Measurements from ENCODE around the gene NDUFS2. TPM values are rescaled to one million over a fixed set of nuclear protein-coding genes. Genes with fewer than 3 reads are reported as not detected.

NDUFS2 gene
- total and polyA plus RNA-seq, 10 of the 15 experiments (the other 5 are each of a cell fraction or from before 2014, with no cell fraction given): 66.5 to 215 (median 148) TPM

DNA sequence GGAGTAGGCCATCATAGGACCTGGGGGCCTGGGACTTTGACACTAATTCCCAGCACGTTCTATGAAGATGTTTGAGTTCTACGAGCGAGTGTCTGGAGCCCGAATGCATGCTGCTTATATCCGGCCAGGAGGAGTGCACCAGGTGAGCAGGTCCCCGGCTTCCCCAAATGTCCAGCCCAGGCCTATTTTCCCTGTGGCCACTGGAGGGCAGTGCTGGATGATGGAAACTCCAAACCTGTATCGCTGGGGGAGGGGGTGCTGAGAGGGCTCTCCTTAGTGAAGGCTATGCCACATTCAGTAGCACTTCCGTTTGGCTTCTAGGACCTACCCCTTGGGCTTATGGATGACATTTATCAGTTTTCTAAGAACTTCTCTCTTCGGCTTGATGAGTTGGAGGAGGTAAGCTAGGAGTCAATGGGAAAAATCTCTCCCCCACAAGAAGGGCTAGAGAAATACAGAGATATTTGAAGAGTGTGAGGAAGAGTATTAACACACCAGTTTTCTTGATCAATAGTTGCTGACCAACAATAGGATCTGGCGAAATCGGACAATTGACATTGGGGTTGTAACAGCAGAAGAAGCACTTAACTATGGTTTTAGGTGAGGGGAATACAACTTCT is 7.7 kb downstream of the NDUFS2 start (continued):
- TF ChIP-seq RB1 (IDR thresholded peaks at IDR 0.05; ENCODE audit: borderline replicate concordance) (no peak), MYB (IDR thresholded peaks at IDR 0.05; ENCODE audit: borderline replicate concordance, low read depth, low read length) (no peak), SUZ12 (IDR thresholded peaks at IDR 0.05; ENCODE audit: unreplicated experiment) (no peak), KLF5 (IDR thresholded peaks at IDR 0.05; ENCODE audit: partially characterized antibody) (no peak), YY1 (IDR thresholded peaks at IDR 0.05; ENCODE audit: low read depth, low read length) (peak; percentile 78), BRCA1 (IDR thresholded peaks at IDR 0.05; ENCODE audit: low read depth, low read length) (no peak), NFIC (IDR thresholded peaks at IDR 0.05; ENCODE audit: low read depth, low read length) (no peak), MTA3 (IDR thresholded peaks at IDR 0.05; ENCODE audit: borderline replicate concordance, low read length) (no peak), SMAD1 (IDR thresholded peaks at IDR 0.05; ENCODE audit: low read depth, partially characterized antibody) (no peak), ZNF622 (IDR thresholded peaks at IDR 0.05) (no peak), EED (IDR thresholded peaks at IDR 0.05; ENCODE audit: low read depth) (no peak), TCF7 (IDR thresholded peaks at IDR 0.05; ENCODE audit: borderline replicate concordance) (no peak), ZNF24 (IDR thresholded peaks at IDR 0.05) (0 out of 2 replicates have a peak, but pooled peaks have one; percentile 19), HDAC2 (IDR thresholded peaks at IDR 0.05) (no peak)
- TF ChIP-seq, protein P1, sequence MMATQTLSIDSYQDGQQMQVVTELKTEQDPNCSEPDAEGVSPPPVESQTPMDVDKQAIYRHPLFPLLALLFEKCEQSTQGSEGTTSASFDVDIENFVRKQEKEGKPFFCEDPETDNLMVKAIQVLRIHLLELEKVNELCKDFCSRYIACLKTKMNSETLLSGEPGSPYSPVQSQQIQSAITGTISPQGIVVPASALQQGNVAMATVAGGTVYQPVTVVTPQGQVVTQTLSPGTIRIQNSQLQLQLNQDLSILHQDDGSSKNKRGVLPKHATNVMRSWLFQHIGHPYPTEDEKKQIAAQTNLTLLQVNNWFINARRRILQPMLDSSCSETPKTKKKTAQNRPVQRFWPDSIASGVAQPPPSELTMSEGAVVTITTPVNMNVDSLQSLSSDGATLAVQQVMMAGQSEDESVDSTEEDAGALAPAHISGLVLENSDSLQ (IDR thresholded peaks at IDR 0.05): no peak
- TF ChIP-seq, protein P2, sequence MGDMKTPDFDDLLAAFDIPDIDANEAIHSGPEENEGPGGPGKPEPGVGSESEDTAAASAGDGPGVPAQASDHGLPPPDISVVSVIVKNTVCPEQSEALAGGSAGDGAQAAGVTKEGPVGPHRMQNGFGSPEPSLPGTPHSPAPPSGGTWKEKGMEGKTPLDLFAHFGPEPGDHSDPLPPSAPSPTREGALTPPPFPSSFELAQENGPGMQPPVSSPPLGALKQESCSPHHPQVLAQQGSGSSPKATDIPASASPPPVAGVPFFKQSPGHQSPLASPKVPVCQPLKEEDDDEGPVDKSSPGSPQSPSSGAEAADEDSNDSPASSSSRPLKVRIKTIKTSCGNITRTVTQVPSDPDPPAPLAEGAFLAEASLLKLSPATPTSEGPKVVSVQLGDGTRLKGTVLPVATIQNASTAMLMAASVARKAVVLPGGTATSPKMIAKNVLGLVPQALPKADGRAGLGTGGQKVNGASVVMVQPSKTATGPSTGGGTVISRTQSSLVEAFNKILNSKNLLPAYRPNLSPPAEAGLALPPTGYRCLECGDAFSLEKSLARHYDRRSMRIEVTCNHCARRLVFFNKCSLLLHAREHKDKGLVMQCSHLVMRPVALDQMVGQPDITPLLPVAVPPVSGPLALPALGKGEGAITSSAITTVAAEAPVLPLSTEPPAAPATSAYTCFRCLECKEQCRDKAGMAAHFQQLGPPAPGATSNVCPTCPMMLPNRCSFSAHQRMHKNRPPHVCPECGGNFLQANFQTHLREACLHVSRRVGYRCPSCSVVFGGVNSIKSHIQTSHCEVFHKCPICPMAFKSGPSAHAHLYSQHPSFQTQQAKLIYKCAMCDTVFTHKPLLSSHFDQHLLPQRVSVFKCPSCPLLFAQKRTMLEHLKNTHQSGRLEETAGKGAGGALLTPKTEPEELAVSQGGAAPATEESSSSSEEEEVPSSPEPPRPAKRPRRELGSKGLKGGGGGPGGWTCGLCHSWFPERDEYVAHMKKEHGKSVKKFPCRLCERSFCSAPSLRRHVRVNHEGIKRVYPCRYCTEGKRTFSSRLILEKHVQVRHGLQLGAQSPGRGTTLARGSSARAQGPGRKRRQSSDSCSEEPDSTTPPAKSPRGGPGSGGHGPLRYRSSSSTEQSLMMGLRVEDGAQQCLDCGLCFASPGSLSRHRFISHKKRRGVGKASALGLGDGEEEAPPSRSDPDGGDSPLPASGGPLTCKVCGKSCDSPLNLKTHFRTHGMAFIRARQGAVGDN (IDR thresholded peaks at IDR 0.05): no peak
- TF ChIP-seq, protein P3, sequence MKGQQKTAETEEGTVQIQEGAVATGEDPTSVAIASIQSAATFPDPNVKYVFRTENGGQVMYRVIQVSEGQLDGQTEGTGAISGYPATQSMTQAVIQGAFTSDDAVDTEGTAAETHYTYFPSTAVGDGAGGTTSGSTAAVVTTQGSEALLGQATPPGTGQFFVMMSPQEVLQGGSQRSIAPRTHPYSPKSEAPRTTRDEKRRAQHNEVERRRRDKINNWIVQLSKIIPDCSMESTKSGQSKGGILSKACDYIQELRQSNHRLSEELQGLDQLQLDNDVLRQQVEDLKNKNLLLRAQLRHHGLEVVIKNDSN (IDR thresholded peaks at IDR 0.05; ENCODE audit: borderline replicate concordance, extremely low read length, insufficient read depth, low read depth, low read length): no peak
- TF ChIP-seq, protein P4, sequence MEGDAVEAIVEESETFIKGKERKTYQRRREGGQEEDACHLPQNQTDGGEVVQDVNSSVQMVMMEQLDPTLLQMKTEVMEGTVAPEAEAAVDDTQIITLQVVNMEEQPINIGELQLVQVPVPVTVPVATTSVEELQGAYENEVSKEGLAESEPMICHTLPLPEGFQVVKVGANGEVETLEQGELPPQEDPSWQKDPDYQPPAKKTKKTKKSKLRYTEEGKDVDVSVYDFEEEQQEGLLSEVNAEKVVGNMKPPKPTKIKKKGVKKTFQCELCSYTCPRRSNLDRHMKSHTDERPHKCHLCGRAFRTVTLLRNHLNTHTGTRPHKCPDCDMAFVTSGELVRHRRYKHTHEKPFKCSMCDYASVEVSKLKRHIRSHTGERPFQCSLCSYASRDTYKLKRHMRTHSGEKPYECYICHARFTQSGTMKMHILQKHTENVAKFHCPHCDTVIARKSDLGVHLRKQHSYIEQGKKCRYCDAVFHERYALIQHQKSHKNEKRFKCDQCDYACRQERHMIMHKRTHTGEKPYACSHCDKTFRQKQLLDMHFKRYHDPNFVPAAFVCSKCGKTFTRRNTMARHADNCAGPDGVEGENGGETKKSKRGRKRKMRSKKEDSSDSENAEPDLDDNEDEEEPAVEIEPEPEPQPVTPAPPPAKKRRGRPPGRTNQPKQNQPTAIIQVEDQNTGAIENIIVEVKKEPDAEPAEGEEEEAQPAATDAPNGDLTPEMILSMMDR (IDR thresholded peaks at IDR 0.05 in 2 of 3, conservative IDR thresholded peaks at IDR 0.05 in 1 of 3; ENCODE audit: control insufficient read depth in 2 of 3, extremely low read depth in 1 of 3, insufficient read depth in 1 of 3, low read depth in 3 of 3, low read length in 3 of 3): peak; percentile 88 to 94 (median 89)
- TF ChIP-seq, protein P5, sequence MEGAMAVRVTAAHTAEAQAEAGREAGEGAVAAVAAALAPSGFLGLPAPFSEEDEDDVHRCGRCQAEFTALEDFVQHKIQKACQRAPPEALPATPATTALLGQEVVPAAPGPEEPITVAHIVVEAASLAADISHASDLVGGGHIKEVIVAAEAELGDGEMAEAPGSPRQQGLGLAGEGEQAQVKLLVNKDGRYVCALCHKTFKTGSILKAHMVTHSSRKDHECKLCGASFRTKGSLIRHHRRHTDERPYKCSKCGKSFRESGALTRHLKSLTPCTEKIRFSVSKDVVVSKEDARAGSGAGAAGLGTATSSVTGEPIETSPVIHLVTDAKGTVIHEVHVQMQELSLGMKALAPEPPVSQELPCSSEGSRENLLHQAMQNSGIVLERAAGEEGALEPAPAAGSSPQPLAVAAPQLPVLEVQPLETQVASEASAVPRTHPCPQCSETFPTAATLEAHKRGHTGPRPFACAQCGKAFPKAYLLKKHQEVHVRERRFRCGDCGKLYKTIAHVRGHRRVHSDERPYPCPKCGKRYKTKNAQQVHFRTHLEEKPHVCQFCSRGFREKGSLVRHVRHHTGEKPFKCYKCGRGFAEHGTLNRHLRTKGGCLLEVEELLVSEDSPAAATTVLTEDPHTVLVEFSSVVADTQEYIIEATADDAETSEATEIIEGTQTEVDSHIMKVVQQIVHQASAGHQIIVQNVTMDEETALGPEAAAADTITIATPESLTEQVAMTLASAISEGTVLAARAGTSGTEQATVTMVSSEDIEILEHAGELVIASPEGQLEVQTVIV (IDR thresholded peaks at IDR 0.05; ENCODE audit: borderline replicate concordance, partially characterized antibody): no peak
